Activated CD4-positive, alpha-beta T cell treated with anti-CD3 and anti-CD28 coated beads for 1 hour (primary cell): ENCODE data around the gene OLA1.

Experiments used
- DNase-seq: peaks from one replicate; pipeline ENCODE4 v3.0.0-alpha.2; 2020

Gene OLA1

DNA sequence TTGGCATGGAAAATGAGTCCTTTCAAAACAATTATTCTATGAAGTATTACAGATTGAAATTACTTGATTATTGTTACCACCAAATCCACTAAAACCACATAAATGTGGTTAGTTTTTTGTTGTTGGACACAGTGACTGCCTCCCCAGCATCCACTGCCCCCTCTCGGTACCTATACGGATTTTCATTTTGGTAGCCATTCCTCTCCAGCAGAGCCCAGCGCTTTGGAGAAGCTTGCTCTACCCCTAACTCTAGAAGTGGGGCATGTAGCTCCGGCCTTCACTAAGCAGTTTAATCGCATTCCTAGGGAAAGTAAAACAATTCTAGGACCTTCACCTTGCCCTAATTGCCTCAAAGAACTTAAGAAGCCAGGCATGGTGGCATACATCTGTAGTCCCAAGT, 24.2 kb downstream of the OLA1 start:
- DNase-seq: no peak

DNA sequence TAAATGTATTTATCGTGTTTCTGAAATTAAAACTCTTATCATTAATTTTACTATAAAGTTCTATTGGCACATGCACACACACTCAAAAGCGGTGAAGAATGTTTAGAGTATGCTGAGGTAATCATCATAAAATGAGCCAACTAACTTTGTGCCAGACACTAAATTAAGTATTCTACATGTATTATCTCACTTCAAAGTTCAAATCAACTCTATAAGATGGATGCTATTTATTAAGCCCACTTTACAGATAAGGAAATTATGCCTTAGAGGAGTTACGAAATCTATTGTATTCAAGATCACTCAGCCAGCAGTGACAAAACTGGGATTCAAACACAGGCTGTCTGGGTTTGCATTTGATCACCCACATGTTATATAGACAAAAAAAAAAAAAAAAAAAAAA, 24.9 kb downstream of the OLA1 start:
- DNase-seq: no peak

DNA sequence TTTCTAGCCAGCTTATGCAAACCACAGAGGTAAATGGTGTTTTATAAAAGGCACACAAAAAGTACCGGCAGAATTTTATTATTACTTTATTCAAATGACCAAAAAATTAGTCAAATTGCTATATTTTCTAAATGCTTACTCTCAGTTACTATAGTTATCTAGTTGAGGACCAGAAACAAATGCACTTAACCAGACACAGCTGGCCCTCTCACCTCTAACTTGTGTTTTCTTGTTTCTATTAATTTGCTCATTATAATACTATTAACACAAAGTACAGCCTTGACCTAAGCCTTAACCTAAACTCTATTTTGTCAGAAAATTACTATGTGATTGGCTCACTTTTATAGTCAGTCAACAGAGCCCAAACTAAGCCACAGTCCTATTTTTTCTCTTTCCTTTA, 26.2 kb downstream of the OLA1 start:
- DNase-seq: no peak

DNA sequence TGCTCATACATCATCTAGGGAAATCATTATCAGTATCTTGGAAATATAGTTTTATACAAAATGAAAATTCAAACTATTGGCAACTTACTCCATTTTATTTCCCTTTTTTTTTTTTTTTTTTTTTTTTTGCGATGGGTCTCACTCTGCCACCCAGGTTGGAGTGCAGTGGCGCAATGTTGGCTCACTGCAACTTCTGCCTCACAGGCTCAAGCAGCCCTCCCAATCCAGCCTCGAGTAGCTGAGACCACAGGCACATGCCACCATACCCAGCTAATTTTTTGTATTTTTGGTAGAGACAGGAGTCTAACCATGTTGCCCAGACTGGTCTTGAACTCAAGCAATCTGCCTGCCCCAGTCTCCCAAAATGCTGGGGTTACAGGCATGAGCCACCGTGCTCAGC, 29.0 kb downstream of the OLA1 start:
- no peak for DNase-seq

DNA sequence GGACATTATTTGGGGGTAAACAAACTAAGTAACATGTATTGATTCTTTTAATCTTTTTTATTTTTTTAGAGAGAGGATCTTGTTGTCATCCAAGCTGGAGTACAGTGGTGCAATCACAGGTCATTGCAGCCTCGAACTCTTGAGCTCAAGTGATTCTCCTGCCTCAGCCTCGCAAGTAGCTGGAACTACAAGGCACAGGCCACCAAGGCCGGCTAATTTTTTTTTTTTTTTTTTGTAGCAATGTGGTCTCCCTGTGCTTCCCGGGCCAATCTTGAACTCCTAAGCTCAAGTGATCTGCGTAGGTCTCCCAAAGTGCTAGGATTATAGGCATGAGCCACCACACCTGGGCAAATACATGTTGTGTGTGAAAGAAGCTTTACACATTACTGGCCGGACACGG, 29.6 kb downstream of the OLA1 start:
- DNase-seq: no peak

DNA sequence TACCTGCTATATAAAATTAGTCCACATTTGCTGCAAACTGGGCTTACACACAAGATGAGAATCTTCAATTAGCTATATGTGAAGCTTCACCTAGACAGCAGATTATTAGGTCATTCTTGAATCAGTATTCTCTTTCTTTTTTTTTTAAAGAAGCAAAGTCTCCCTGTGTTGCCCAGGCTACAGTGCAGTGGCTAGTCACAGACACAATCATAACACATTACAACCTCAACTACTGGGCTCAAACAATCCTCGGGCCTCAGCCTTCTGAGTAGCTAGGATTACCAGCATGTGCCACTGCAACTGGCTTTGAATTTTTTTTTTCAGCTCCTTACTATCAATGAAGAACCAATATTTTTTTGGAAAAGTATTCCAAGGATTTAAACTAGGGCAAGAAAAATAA, 30.5 kb downstream of the OLA1 start:
- DNase-seq: no peak

DNA sequence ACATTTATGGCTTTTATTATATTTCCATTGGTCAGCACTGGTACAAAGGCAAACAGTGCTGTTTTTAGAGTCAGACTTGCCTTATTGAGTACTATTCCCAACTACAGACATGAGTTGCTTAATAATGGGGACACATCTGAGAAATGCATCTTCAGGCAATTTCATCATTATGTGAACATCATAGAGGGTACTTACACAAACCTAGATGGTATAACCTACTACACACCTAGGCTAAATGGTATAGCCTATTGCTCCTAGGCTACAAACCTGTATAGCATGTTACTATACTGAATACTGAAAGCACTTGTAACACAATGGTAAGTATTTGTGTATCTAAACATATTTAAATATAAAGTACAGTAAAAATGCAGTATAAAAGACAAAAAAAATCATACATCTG, 36.4 kb downstream of the OLA1 start:
- DNase-seq: no peak

DNA sequence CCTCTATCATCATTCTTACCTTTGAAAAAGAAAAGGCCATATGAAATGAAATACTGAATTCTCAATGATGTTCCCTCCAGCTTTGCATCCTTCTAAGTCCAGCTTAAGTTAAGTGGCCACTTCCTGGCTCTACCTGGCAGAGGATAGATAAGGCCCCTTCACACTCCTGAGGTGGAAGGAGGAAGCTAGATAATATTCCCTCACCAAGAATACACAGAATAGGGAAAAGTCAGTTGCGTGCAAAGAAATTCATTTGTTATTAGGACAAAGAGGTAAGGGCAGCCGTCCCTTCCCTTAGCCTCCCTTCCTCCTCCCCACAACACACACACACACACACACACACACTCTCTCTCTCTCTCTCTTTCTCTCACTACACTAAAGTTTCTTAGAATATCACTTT, 37.5 kb downstream of the OLA1 start:
- no peak for DNase-seq

DNA sequence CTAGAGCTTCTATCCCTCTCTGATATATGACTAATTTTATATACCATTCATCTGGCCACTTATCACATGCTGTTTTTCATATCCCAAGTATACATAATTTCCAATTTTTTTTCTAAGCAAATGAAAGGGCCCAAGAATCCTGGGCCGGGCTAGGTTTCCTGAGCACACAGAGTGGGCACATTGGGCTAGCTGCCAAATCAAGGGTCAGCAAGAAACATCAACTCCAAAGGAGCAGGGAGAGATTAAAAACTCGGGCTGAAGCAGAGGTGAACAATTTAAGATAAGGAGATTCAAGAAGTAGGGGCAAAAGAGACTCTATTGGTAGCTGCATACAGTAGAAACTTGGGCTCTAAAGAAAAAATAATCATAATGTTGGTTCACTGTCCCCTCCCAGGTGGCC, 39.0 kb downstream of the OLA1 start:
- DNase-seq: no peak

DNA sequence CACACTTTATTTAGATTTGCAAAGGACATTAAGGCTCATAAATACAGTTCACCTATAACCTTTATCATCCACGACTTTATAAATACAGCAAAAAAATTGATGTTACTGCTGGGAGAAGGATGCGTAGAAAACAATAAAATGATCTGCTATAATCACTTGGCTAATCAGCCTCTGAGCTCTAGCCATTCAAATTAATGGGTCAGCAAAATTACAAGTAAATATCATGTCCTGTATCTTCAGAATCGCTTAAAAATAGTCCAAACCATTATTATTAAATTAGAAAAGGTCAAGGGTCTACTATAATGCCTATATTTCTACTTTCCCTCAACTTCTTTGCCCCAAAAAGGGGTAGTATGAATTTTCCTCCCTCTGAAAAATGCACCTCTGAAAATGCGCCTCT, 40.3 kb downstream of the OLA1 start:
- no peak for DNase-seq

DNA sequence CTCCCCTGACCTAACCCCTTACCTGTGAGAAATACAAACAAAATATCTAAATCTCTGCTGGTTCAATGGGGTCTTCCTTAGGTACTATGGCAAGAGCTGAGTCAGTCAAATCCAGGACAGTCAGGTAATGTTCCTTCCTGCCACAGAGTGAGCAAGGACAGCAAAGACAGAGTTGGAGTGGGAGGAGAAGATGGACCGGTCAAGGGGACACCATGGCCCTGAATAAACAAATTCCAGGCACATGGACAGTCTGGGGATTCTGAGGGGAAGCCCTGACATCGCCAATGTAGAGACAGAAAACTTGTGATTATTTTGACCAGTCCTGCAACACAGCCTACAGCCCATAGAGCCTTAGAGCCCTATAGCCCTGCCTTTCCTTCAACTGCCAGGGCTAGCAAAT, 42.8 kb downstream of the OLA1 start:
- no peak for DNase-seq

DNA sequence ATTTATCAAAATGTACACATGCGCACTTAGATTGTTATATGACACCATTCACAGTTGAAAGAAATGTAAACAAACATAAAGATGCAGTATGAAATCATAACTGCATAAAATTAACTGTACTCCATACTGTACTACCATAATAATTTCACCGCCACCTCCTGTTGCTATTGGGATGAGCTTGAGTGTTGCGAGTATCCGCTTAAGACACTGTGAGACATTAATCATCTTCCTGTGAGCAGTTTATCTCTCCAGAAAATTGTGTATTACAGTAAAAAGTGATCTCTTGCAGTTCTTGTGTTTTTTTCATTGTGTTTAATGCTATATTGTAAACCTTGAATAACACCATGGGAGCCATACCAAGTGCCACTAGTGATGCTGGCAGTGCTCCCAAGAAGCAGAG, 46.1 kb downstream of the OLA1 start:
- DNase-seq: no peak

DNA sequence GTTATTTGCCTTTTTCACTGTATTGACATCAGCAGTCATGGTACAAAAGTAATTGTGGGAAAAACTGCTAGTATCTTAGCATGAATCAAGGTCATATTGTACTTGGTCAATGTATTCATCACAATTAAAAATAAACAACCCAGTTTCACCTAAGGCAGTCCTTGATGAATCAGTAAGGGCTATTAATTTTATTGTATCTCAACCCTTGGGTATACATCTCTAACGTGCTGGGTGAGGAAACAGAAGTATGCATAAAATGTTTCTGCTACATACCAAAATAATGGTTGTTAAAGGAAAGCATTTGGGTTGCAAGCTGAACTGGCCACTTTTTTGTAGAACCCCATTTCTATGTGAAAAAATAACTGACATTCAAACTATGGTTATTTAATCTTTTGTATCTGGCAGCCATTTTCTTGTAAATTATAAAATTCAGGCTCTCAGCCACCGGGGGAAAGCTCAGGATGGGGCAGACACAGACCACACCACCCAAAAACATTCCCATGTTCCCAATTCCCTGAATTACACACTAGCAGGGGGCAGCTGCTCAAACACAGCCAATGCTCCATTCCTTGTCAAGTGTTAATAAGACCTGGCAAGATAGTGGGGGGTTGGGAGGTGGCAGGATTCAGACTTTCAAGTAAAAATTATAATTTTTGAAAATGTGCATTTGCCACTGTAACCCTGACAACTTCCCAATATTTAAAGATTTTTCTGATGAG, 49.3 kb downstream of the OLA1 start:
- no peak for DNase-seq

DNA sequence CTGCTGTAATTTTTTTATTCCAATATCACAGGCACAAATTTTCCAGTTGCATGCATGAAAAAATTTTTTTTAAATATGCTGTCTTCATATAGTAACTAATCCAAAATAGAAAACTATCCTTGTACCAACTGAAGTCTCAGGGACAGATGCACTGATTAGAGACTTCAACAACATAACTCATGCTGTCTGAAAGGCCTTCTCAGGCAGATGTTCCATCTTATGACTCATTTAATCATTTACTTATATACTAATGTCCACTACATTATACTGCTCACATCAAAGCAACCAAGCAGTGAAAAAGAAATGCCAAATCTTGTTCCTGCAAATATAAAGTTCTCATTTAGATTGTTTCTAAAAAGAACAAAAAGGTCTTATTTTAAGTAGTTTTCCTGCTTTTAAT, 53.1 kb downstream of the OLA1 start:
- no peak for DNase-seq

DNA sequence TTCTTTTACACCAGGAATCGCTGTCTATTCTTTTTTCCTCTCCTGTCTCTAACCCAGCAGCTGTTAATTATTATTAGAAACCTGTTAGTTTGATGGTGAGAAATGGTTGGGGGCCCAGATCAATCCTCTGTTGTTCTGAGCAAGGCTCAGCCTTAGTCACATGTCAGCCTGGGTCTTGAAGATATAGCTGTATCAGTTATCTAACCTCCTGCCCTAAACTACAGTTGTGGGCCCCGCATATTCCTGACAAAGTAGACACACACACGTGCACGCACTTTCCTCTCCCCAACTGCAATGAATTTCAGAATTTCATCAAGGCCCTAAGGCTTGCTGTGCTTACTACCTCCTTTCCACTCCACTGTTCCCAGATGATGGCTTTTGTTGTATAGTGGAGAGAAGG, 54.6 kb downstream of the OLA1 start:
- DNase-seq: no peak

DNA sequence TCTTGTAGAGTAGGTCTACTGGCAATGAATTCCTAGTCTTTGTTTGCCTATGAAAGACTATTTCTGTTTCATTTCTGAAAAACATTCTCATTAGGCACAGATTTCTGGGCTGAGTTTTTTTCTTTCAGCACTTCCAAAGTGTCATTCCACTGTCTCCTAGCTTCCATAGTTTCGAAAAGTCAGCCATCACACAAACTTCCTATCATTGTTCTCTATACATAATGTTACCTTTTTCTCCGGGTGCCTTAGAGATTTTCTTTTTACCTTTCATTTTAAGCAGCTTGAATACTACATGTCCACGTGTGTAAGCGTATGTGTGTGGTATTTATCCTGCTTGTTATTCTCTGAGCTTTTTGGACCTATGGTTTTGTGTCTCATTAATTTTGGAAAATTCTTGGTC, 55.7 kb downstream of the OLA1 start:
- DNase-seq: no peak

DNA sequence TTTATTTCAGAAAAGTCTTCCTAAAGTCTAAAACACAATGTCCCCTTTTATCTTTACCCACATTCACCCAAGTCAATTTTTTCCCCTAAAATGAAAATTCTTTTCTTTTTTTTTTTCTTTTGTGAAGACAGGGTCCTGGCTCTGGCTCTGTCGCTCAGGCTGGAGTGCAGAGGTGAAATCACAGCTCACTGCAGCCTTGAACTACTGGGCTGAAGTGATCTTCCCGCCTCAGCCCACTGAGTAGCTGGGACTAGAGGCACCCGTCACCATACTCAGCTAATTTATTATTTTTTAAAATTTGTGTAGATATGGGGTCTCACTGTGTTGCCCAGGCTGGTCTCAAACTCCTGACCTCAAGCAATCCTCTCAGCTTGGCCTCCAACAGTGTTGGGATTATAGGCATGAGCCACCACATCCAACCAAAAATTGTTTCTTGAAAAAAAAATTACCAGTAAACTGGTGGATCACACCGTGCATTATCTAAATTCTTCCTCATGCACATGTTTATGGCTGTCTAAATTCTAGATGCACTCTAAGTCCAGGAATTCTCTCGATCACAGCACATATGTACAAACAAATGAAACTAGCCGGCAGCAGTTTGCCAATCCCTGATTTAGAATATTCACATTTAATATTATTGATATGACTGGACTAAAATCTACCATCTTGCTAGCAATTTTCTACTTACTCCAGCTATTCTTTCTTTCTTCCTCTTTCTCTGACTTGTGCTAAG, 56.8 kb downstream of the OLA1 start:
- DNase-seq: no peak

DNA sequence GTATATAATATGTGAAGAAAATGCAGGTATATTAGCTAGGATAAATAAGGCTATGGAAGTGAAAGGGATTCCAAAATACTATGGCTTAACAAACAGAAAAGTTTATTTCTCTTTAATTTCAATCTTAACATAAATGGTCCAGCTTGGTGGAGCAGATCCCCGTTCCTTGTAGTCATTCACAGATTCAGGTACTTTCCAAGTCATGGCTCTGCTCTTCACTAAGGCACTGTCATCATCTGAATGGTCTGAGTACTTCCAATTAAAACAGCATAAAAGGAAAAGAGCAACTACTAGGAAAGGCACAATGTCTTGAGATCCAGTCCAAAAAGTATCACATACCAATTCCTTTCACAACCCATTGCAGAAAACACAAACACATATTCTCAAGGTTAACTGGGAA, 63.4 kb downstream of the OLA1 start:
- no peak for DNase-seq

DNA sequence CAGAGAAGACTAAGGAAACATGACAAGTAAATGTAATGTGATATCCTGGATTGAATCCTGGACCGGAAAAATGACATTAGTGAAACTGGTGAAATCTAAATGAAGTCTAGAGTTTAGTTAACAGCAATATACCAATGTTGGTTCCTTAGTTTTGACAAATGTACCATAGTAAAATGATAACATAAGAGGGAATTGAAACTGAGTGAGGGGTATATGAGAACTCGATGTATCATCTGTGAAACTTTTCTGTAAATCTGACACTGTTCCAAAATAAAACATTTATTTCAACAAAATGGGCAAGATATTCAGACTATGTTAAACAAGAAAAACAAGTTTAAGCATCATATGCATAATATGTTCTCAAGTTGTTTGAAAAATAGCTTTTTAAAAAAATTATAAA, 63.8 kb downstream of the OLA1 start:
- no peak for DNase-seq

DNA sequence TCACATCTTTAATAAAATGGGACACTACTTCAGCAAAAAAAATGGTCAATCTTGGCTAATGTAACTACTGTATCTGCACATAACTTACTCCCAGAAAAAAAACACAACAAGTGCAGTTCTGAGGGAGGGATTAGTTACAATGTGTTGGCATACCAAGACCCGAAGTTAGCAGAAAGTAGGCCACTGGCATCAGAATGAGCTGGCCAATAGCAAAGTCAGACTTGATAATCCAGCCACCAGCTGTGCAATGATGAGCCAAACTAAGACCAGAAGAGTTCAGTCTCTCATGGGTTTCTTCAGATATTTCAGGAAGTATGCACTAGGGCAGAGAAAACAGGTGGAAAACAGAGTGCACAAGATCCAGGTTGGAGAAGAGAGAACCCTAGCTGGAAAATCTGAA, 65.3 kb downstream of the OLA1 start:
- no peak for DNase-seq

DNA sequence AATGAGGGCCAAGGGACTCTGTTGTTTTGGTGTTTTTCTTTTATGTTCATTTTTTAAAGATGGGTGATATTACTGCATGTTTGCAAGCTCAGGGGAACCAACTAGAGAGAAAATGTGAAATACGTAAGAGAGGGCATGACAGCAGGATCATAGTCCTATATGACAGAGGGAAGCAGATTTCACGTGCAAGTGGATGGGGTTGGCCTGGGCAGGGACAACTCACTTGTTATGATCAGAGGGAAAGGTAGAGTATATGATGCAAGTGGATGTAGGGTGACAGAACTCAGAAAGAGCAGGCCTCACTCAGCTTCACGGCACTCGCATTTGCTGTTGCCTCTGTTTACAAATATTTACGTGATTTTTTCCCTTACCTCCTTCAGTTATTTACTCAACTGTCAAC, 67.0 kb downstream of the OLA1 start:
- DNase-seq: no peak

DNA sequence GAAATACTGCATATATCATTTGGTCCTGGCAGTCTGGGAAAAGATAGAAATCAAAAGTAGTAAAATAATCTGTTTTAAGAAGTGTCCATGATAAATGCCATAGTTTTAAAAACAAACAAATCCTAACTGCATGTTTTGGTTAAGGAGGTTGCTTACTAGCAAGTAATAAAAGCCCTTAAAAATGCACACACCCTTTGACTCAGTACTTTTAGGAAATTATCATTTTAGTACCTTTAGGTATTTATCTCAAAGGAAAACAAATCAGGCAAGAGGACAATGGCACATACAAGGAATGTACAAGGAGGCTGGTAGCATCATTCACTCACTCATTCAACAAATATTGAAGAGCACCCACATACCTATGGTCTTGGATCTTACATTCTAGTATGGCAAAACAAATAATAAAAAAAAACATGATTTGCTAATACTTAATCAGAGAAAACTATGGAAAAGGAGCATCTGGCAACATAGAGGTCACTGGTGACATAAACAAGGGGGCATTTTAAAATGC, 67.6 kb downstream of the OLA1 start:
- DNase-seq: no peak

DNA sequence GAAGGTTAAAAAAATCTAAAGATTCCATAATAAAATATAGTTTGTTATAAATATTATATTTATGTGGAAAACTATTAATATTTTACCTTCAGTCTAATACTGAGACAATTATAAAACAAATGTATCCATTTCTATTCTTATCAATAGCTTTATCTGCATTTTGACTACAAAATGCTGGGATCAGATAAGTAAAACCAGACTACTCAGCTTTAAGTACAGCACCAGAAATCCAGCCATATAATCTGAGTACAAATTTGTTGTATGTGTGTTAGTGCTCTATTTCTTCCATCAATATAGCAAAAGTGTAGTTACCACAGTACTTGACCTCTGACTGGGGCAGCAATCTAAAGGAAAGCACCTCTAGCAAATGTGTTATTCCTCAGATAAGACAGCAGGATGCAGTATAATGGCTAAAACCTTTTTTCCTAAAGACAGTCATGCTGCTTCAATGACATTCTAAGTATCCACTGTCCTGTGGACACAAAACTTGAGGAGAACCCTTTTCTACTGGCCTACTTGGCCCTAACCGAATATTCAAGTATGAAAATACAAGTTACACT, 68.1 kb downstream of the OLA1 start:
- DNase-seq: no peak

DNA sequence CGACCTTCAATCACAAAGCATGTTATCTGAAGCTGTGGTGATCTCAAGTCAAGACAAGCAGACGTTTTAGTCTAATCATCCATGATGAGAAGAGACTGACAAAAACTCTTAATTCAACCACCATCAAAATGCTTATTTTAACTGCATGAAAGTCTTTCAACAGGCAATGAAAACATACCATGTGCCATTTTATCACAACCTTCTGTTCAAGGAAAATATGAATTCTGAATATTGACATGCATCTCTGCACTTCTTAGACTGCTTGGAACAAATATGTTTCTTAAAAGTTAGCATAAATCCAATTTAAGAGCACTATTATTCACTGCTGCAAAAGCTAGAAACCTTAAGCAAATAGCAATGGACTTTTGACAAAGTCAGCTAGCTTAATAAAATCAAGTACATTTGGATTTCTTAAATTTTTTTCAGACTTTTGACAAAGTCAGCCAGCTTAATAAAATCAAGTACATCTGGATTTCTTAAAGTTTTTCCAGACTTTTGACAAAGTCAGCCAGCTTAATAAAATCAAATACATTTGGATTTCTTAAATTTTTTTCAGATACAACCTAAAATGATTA, 70.9 kb downstream of the OLA1 start:
- no peak for DNase-seq
